ENCODE results near the gene GOLGA6L22.
"Not testable (repeated sequence)": the region's sequence is repeated elsewhere in the genome, so short reads cannot be mapped to it uniquely, and the experiment has no call there.

GOLGA6L22 gene

GRCh38 chr15:22458603-22459002 lies at the start of gene GOLGA6L22:
Gene GOLGA6L22 (plus strand): TSS chr15:22458903. CDS start chr15:22458994, 91 bp downstream.
- DNase-seq = not testable (repeated sequence)

GRCh38 chr15:22417288-22417687 lies 41.4 kb upstream of the GOLGA6L22 start:
- DNase-seq = not testable (repeated sequence)

- not testable (repeated sequence) for DNase-seq
Observed at GRCh38 chr15:22417795-22418194, 40.9 kb upstream of the GOLGA6L22 start.

- DNase-seq = not testable (repeated sequence)
Observed at GRCh38 chr15:22418212-22418611, 40.5 kb upstream of the GOLGA6L22 start.

GRCh38 chr15:22418666-22419065 lies 40.0 kb upstream of the GOLGA6L22 start:
- DNase-seq = not testable (repeated sequence)

- DNase-seq = not testable (repeated sequence)
Observed at GRCh38 chr15:22420340-22420739, 38.4 kb upstream of the GOLGA6L22 start.

GRCh38 chr15:22429426-22429825 lies 29.3 kb upstream of the GOLGA6L22 start:
- DNase-seq = not testable (repeated sequence)

- DNase-seq = not testable (repeated sequence)
Observed at GRCh38 chr15:22431687-22432086, 27.0 kb upstream of the GOLGA6L22 start.

- not testable (repeated sequence) for DNase-seq
Observed at GRCh38 chr15:22494490-22495113, 35.9 kb downstream of the GOLGA6L22 start.

GRCh38 chr15:22497200-22497599 lies 38.5 kb downstream of the GOLGA6L22 start:
- not testable (repeated sequence) for DNase-seq

GRCh38 chr15:22498220-22498925 lies 39.7 kb downstream of the GOLGA6L22 start:
- DNase-seq = not testable (repeated sequence)

- not testable (repeated sequence) for DNase-seq
Observed at GRCh38 chr15:22502272-22502671, 43.6 kb downstream of the GOLGA6L22 start.

GRCh38 chr15:22506959-22507358 lies 48.3 kb downstream of the GOLGA6L22 start:
- DNase-seq = not testable (repeated sequence)

- not testable (repeated sequence) for DNase-seq
Observed at GRCh38 chr15:22516140-22516539, 57.4 kb downstream of the GOLGA6L22 start.

Measured in T1000 (cell line).